ENCODE measurements around the gene RAB11A.

The RAB11A gene

GRCh38 chr15:65917936-65918335 lies 48.6 kb downstream of the RAB11A start:
- no peak for DNase-seq

- DNase-seq = no peak
These were observed 49.1 kb downstream of the RAB11A start for GRCh38 chr15:65918357-65918920.

- no peak for DNase-seq
These were observed 49.7 kb downstream of the RAB11A start for GRCh38 chr15:65918945-65919344.

- DNase-seq = no peak
These were observed 50.1 kb downstream of the RAB11A start for GRCh38 chr15:65919353-65919752.

- peak in 1 of 2 experiments; percentile 34 for DNase-seq
These were observed 50.8 kb downstream of the RAB11A start for GRCh38 chr15:65920121-65920520.

GRCh38 chr15:65920825-65921309 lies 51.6 kb downstream of the RAB11A start:
- no peak for DNase-seq

- DNase-seq = no peak
These were observed 52.5 kb downstream of the RAB11A start for GRCh38 chr15:65921780-65922179.

- DNase-seq = no peak
These were observed 53.3 kb downstream of the RAB11A start for GRCh38 chr15:65922621-65923020.

- no peak for DNase-seq
These were observed 54.0 kb downstream of the RAB11A start for GRCh38 chr15:65923264-65923663.

- no peak for DNase-seq
These were observed 54.7 kb downstream of the RAB11A start for GRCh38 chr15:65924004-65924403.

GRCh38 chr15:65925338-65925737 lies 56.0 kb downstream of the RAB11A start:
- DNase-seq = no peak

- DNase-seq = no peak
These were observed 57.2 kb downstream of the RAB11A start for GRCh38 chr15:65926459-65926858.

- no peak for DNase-seq
These were observed 57.6 kb downstream of the RAB11A start for GRCh38 chr15:65926899-65927298.

- DNase-seq = no peak
These were observed 58.3 kb downstream of the RAB11A start for GRCh38 chr15:65927545-65927944.

- DNase-seq = no peak
These were observed 60.3 kb downstream of the RAB11A start for GRCh38 chr15:65929573-65929972.

GRCh38 chr15:65930134-65930533 lies 60.8 kb downstream of the RAB11A start:
- DNase-seq = peak; percentile 47 to 69

GRCh38 chr15:65931221-65931620 lies 61.9 kb downstream of the RAB11A start:
- no peak for DNase-seq

- DNase-seq = no peak
These were observed 66.1 kb downstream of the RAB11A start for GRCh38 chr15:65935391-65935790.

GRCh38 chr15:65936282-65936681 lies 67.0 kb downstream of the RAB11A start:
- peak in 1 of 2 experiments; percentile 61 for DNase-seq

GRCh38 chr15:65937054-65937453 lies 67.8 kb downstream of the RAB11A start:
- no peak for DNase-seq

- DNase-seq = peak; percentile 14 to 65
These were observed 68.2 kb downstream of the RAB11A start for GRCh38 chr15:65937476-65937875.

GRCh38 chr15:65938604-65939003 lies 69.3 kb downstream of the RAB11A start:
- DNase-seq = no peak

- DNase-seq = peak; percentile 34 to 83
These were observed 70.8 kb downstream of the RAB11A start for GRCh38 chr15:65939901-65940617.

- DNase-seq = no peak
These were observed 71.3 kb downstream of the RAB11A start for GRCh38 chr15:65940618-65940909.

All from NCI-H2081 (cell line).